GM12865 (cell line): ENCODE results near the gene CA12.

Experiments
- DNase-seq: peaks from one replicate; pipeline ENCODE4 v3.0.0; 2010; ENCODE audit warnings: low read depth
- H3K4me3 ChIP-seq: 2 replicates; pipeline ENCODE4 v1.5.1; 2011; ENCODE audit warnings: mild to moderate bottlenecking, low read depth, low read length, control low read depth
- TF ChIP-seq, protein P1 (sequence below): IDR thresholded peaks from 2 replicates; pipeline ENCODE4 v1.5.1; 2011; ENCODE audit warnings: low read length, control low read depth, low read depth, inconsistent platforms; ENCODE audit not compliant: insufficient read depth; ENCODE audit errors: missing control alignments

Gene CA12

GRCh38 chr15:63385911-63386531 lies 4.4 kb upstream of the CA12 start:
- H3K4me3 ChIP-seq = no peak overlapping the region

DNA sequence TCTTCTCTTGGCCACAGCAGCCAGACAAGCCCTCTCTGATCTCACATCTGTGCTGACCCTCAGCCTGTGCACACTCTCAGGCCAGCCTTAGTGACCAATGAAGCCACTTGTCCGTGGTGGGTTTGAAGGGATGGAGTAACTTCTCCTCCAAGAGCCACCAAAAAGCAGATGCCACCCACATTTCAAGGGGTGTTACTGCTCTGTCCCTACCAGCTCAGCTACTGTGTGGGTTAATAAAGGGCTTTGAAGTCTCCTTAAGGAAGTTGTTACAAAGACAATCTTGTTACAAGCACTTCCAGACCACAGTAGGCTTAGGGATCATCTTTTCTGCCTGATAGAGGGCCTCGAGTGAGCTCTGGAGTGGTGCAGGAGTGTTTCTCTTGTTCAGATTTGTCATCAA lies 3.3 kb upstream of the CA12 start:
- TF ChIP-seq, protein P1, sequence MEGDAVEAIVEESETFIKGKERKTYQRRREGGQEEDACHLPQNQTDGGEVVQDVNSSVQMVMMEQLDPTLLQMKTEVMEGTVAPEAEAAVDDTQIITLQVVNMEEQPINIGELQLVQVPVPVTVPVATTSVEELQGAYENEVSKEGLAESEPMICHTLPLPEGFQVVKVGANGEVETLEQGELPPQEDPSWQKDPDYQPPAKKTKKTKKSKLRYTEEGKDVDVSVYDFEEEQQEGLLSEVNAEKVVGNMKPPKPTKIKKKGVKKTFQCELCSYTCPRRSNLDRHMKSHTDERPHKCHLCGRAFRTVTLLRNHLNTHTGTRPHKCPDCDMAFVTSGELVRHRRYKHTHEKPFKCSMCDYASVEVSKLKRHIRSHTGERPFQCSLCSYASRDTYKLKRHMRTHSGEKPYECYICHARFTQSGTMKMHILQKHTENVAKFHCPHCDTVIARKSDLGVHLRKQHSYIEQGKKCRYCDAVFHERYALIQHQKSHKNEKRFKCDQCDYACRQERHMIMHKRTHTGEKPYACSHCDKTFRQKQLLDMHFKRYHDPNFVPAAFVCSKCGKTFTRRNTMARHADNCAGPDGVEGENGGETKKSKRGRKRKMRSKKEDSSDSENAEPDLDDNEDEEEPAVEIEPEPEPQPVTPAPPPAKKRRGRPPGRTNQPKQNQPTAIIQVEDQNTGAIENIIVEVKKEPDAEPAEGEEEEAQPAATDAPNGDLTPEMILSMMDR = no peak
- no peak for DNase-seq
- H3K4me3 ChIP-seq = no peak overlapping the region

More at GRCh38 chr15:63385911-63386531, 4.4 kb upstream of the CA12 start:
- TF ChIP-seq, protein P1 = no peak
- DNase-seq = no peak

GRCh38 chr15:63382966-63383710 lies 1.5 kb upstream of the CA12 start:
- TF ChIP-seq, protein P1 = no peak
- no peak for DNase-seq
- no peak overlapping the region for H3K4me3 ChIP-seq

GRCh38 chr15:63380808-63381282 lies 801 bp downstream of the CA12 start:
- TF ChIP-seq, protein P1 = no peak
- no peak overlapping the region for H3K4me3 ChIP-seq

DNA sequence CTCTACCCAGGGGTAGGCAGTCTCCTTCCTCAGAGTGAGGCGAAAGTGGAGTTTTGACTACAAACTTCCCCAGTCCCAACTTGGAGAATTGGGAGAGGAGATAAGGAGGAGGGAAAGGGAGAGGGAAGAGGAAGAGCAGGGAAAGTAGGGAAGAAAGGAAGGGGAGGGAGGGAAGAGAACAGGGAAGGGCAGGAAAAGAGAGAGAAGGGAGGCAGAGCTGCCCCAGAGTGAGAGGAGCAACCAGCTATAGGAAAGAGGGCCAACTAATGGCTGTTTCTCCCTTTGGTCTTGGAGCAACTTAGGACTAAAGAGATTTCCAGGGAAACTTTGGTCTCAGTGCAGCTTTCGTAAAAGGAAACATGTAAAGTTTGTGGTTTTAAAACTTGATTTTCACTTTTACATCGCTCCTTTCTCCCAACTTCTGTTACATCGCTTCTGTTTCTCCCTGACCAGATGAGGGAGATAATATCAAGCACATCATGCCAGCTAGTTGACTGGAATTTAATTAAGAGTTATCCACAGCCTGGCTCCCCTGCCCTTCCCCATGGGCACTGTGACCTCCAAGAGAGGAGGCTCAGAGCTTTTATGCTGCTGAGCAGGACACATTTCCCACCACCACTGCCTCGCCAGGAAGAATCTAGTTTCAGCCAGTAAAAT lies 1.4 kb downstream of the CA12 start:
- TF ChIP-seq, protein P1 = no peak
- H3K4me3 ChIP-seq = no peak overlapping the region
- no peak for DNase-seq

More at GRCh38 chr15:63380808-63381282, 801 bp downstream of the CA12 start:
- DNase-seq = no peak

DNA sequence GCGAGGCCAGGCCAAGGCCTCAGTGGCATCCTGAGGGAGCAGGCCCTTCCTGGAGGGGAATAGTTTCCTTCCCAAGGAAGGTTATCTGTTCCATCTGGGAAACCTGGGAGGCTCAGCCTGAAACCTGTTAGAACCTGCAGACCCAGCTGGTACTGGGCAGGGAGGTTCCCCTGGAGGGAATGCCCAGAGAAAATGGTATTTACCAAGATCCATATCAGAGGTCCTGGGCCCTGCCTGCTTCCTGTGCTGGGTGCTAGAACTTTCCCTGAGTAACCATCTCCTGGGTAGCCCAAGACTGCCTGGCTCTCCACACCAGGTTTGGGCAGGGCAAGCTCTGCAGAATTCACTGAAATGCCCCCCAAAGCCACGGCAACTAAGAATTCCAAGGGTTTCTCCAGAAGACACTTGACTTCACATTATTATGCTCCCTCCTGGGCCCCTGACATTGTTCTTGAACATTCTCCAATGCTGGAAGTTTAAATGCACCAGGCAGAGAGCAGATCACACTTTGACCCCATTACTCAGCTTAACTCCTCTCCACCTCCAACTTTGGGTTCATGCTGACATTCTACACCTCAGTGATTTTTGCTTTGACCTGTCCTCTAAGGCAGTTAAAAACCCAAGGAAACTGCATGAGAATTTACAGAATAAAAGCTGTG lies 2.0 kb downstream of the CA12 start:
- no peak for DNase-seq
- H3K4me3 ChIP-seq = no peak overlapping the region
- TF ChIP-seq, protein P1 = no peak
